Activated CD8-positive, alpha-beta T cell treated with anti-CD3 and anti-CD28 coated beads for 36 hours (primary cell): ENCODE data around the gene CD4. TPM values are rescaled to one million over a fixed set of nuclear protein-coding genes. Genes with fewer than 3 reads are reported as not detected.
A peak's percentile ranks its signal among the peaks of the same experiment; 100 is the strongest.

Source experiments
- ATAC-seq: fragments of 200-7000 bp; cut with Tn5 transposase; one replicate; pipeline ENCODE4 v1.10.0; 2021; ENCODE audit warnings: mild to moderate bottlenecking, moderate library complexity
- CTCF ChIA-PET: fragments of 350-600 bp; sonication (Branson Sonifier 250); formaldehyde crosslinking; loops from one replicate; lab custom pipeline; 2021; ENCODE audit warnings: antibody characterized with exemption; lab: Charles Lee
- POLR2A ChIA-PET: fragments of 350-600 bp; sonication (Branson Sonifier 250); formaldehyde crosslinking; loops from one replicate; lab custom pipeline; 2021; ENCODE audit warnings: antibody characterized with exemption; lab: Charles Lee
- DNase-seq: peaks from one replicate; pipeline ENCODE4 v3.0.0-alpha.2; 2020
- H3K27ac Mint-ChIP-seq: one replicate; pipeline ENCODE4 v1.8.0; 2021; ENCODE audit warnings: mild to moderate bottlenecking, mixed read lengths
- H3K27me3 Mint-ChIP-seq: one replicate; pipeline ENCODE4 v1.8.0; 2021; ENCODE audit warnings: mixed read lengths
- H3K36me3 Mint-ChIP-seq: one replicate; pipeline ENCODE4 v1.8.0; 2021; ENCODE audit warnings: low read depth, mixed read lengths
- H3K4me1 Mint-ChIP-seq: one replicate; pipeline ENCODE4 v1.8.0; 2021; ENCODE audit warnings: low read depth, mixed read lengths
- H3K4me3 Mint-ChIP-seq: one replicate; pipeline ENCODE4 v1.8.0; 2021; ENCODE audit warnings: mild to moderate bottlenecking, moderate library complexity, mixed read lengths
- H3K9me3 Mint-ChIP-seq: one replicate; pipeline ENCODE4 v1.8.0; 2021; ENCODE audit warnings: mixed read lengths
- intact Hi-C: fragments of 100-400 bp; cut with micrococcal nuclease; formaldehyde crosslinking; loops from one replicate; pipeline ENCODE4 v1.10.0; 2022
- total RNA-seq, 2 experiments: library from RNA; stranded (reverse); gene quantifications; one replicate each; pipeline ENCODE4 v1.2.3, GENCODE V29; 2021
- TF ChIP-seq, protein P1 (sequence below): fragments of 200-600 bp; IDR thresholded peaks from one replicate; pipeline ENCODE4 v1.8.0; 2022; ENCODE audit warnings: antibody characterized with exemption, mild to moderate bottlenecking

Gene CD4
- total RNA-seq, 2 experiments from 2014 or later, result 11.1 to 14.1 TPM

DNA sequence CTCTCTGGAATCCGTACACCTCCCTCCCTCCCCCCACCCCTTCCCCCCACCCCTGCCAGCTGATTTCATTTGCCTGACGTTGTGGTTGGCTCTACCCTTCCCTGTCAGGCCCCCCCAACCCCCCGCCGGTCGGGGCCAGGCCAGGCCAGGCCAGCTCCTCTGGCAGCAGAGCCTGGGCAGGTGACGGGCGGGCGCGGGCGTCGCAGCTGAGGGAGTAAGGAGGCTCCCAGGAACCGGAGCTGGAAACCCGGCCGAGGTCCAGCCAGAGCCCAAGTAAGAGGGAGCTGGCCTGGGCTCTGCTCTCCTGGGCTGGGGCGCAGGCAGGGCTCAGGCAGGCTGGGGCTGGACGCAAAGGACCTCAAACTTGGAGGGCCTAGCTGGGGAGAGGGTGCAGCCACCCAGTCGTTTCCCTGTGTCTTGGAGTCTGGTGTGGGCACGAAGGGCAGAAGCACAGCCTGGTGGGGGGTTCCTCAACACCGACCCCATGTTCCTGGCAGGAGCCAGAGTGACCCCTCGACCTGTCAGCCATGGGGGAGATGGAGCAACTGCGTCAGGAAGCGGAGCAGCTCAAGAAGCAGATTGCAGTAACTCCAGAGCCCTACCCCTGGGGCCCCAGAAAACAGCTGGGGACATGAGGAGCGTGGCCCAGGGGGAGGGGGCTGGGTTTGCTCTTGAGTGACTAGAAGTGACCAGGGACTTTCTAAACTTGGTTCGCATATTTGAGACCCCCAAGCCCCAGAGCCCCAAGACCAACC lies 51.6 kb downstream of the CD4 start, which contains the start of gene GNB3:
TSS of gene GNB3 (plus strand) at position 165 of the 755 bp plus-strand sequence. CDS start at position 528, 363 bp downstream.
- Mint-ChIP-seq H3K36me3 (peaks cover 4% of the 10 kb centered on the region), H3K4me3 (no peak within 1 kb of the TSS), H3K4me1 (no peaks in the 10 kb centered on the region), H3K9me3 (no peaks in the 10 kb centered on the region), H3K27me3 (no peaks in the 10 kb centered on the region), H3K27ac (no peak within 1 kb of the TSS)
- no peak for DNase-seq
- TF ChIP-seq, protein P1, sequence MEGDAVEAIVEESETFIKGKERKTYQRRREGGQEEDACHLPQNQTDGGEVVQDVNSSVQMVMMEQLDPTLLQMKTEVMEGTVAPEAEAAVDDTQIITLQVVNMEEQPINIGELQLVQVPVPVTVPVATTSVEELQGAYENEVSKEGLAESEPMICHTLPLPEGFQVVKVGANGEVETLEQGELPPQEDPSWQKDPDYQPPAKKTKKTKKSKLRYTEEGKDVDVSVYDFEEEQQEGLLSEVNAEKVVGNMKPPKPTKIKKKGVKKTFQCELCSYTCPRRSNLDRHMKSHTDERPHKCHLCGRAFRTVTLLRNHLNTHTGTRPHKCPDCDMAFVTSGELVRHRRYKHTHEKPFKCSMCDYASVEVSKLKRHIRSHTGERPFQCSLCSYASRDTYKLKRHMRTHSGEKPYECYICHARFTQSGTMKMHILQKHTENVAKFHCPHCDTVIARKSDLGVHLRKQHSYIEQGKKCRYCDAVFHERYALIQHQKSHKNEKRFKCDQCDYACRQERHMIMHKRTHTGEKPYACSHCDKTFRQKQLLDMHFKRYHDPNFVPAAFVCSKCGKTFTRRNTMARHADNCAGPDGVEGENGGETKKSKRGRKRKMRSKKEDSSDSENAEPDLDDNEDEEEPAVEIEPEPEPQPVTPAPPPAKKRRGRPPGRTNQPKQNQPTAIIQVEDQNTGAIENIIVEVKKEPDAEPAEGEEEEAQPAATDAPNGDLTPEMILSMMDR, result no peak
- ChIA-PET CTCF (interaction anchor here (0.7 to 3.0 kb wide), 5 partner anchors 9 to 88 kb away, joined by 3 to 15 read pairs (median 7); partner anchors contain the start of genes CDCA3, MLF2 and SPSB2), POLR2A (interaction anchor here (1.0 to 2.8 kb wide), 5 partner anchors 8 to 117 kb away, joined by 3 to 10 read pairs (median 7); partner anchors contain the start of genes CDCA3, COPS7A, TPI1 and USP5)
- ATAC-seq, result no peak
- intact Hi-C loops, result no loop called here

DNA sequence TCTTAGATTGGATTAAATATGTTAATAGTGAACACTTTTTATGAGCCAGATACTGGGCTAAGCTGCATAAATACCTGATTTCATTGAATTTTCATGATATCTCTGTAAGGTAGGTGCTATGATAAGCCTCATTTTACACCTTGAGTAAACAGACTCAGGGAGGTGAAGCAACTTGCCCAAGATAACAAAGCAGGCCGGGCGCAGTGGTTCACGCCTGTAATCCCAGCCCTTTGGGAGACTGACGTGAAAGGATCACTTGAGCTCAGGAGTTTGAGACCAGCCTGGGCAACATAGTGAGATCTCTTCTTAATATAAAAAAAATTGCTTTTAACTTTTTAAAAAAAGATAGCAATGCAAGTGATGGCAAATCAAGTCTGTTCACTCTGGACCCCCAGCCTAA lies 52.7 kb downstream of the CD4 start:
- Mint-ChIP-seq H3K36me3 (peaks cover 6% of the 10 kb centered on the region), H3K4me1 (no peaks in the 10 kb centered on the region), H3K27me3 (no peaks in the 10 kb centered on the region), H3K9me3 (no peaks in the 10 kb centered on the region), H3K27ac (no peak overlapping the region), H3K4me3 (no peak overlapping the region)
- ChIA-PET POLR2A (interaction anchor here (1.4 to 2.8 kb wide), 4 partner anchors 9 to 118 kb away, joined by 4 to 10 read pairs (median 6); partner anchors contain the start of genes CDCA3, COPS7A, TPI1 and USP5), CTCF (interaction anchor here (0.7 to 2.0 kb wide), 5 partner anchors 9 to 89 kb away, joined by 3 to 5 read pairs (median 3); partner anchors contain the start of genes CDCA3, MLF2 and USP5)
- DNase-seq (no peak), ATAC-seq (no peak)
- intact Hi-C loops, result no loop called here
- TF ChIP-seq, protein P1, result no peak

DNA sequence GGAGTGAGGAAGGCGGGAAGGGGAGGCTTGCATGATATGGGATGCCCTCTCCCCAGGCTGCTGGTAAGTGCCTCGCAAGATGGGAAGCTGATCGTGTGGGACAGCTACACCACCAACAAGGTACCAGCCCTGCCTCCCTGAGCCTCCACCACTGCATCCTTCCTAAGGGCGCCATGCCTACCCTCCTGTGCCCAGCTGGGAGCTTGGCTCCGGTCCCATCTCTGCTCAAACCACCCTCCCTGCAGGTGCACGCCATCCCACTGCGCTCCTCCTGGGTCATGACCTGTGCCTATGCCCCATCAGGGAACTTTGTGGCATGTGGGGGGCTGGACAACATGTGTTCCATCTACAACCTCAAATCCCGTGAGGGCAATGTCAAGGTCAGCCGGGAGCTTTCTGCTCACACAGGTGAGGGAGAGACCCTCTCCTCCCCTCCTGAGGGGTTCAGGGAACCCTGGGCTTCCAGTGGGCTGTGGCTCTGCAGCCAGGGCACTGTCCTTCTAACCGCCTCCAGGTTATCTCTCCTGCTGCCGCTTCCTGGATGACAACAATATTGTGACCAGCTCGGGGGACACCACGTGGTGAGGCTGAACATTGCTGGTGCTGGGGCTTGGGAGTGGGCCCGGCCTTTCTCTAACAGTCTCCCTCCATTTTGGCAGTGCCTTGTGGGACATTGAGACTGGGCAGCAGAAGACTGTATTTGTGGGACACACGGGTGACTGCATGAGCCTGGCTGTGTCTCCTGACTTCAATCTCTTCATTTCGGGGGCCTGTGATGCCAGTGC lies 54.0 kb downstream of the CD4 start:
- TF ChIP-seq, protein P1, result no peak
- Mint-ChIP-seq H3K4me1 (no peaks in the 10 kb centered on the region), H3K9me3 (no peaks in the 10 kb centered on the region), H3K27ac (no peak overlapping the region), H3K4me3 (no peak overlapping the region), H3K27me3 (no peaks in the 10 kb centered on the region), H3K36me3 (peaks cover 12% of the 10 kb centered on the region)
- DNase-seq (no peak), ATAC-seq (peak; percentile 31)
- POLR2A ChIA-PET, result interaction anchor here (0.8 to 2.8 kb wide), 5 partner anchors 8 to 90 kb away, joined by 3 to 10 read pairs (median 4); partner anchors contain the start of genes CDCA3, MLF2, TPI1 and USP5
- CTCF ChIA-PET, result interaction anchor here (0.8 to 2.5 kb wide), 7 partner anchors 8 to 90 kb away, joined by 3 to 18 read pairs (median 3); partner anchors contain the start of gene MLF2
- intact Hi-C loops, result no loop called here

DNA sequence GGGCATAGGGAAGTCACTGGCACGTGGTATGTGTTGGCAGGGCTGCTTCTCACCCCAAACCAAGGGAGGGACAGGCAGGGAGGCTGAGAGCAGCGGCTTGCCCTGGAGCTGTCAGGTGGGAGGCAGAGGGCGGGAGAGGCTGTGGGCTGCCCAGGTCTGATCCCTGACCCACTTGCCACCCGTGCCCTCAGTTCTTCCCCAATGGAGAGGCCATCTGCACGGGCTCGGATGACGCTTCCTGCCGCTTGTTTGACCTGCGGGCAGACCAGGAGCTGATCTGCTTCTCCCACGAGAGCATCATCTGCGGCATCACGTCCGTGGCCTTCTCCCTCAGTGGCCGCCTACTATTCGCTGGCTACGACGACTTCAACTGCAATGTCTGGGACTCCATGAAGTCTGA lies 56.1 kb downstream of the CD4 start:
- H3K4me3 Mint-ChIP-seq, result no peak overlapping the region
- TF ChIP-seq, protein P1, result no peak
- no peaks in the 10 kb centered on the region for H3K9me3 Mint-ChIP-seq
- CTCF ChIA-PET, result interaction anchor here (1.0 to 2.5 kb wide), 4 partner anchors 10 to 93 kb away, joined by 3 to 18 read pairs (median 4); partner anchors contain the start of genes MLF2 and SPSB2
- ATAC-seq (no peak), DNase-seq (no peak)
- POLR2A ChIA-PET, result interaction anchor here (0.7 kb wide), 1 partner anchor 14 kb away, joined by 3 read pairs; no protein-coding TSS in a partner anchor
- no peak overlapping the region for H3K27ac Mint-ChIP-seq
- intact Hi-C loops, result no loop called here
- H3K27me3 Mint-ChIP-seq, result no peaks in the 10 kb centered on the region
- peaks cover 25% of the 10 kb centered on the region for H3K36me3 Mint-ChIP-seq
- peaks cover 12% of the 10 kb centered on the region for H3K4me1 Mint-ChIP-seq
